Panc1 (cell line): Measurements from ENCODE around the gene TBC1D22A. TPM values are rescaled to one million over a fixed set of nuclear protein-coding genes. Genes with fewer than 3 reads are reported as not detected.

Experiments
- ATAC-seq: fragments of 200-7000 bp; cut with Tn5 transposase; 2 replicates; pipeline ENCODE4 v1.9.1; 2020; ENCODE audit warnings: mild to moderate bottlenecking, moderate library complexity
- BruUV-seq: library from RNA; stranded (reverse); fragments of 400-500 nt; replicated peaks from 2 replicates; lab custom pipeline; 2021; lab: Mats Ljungman, UMichigan
- CTCF ChIA-PET: fragments of 300-600 bp; sonication (Branson Sonifier 250); formaldehyde crosslinking; loops from one replicate; lab custom pipeline; 2022; ENCODE audit warnings: antibody characterized with exemption; lab: Charles Lee
- POLR2A ChIA-PET: fragments of 300-600 bp; sonication (Branson Sonifier 250); formaldehyde crosslinking; loops from one replicate; lab custom pipeline; 2022; ENCODE audit warnings: antibody characterized with exemption; lab: Charles Lee
- DNase-seq: peaks from one replicate; pipeline ENCODE4 v3.0.0-alpha.2; 2010; ENCODE audit warnings: low read depth, low spot score
- H3K27ac ChIP-seq: 2 replicates; pipeline ENCODE4 v1.5.1; 2011; ENCODE audit warnings: mild to moderate bottlenecking, low read length, inconsistent platforms
- H3K27me3 ChIP-seq: fragments of 200-500 bp; sonication (Bioruptor generic); 2 replicates; pipeline ENCODE4 v1.6.0; 2014; ENCODE audit warnings: low read length, inconsistent platforms; ENCODE audit not compliant: control insufficient read depth, insufficient read depth
- H3K36me3 ChIP-seq: fragments of 200-500 bp; sonication (Bioruptor generic); 2 replicates; pipeline ENCODE4 v1.5.1; 2014; ENCODE audit warnings: inconsistent platforms, mild to moderate bottlenecking, low read length, moderate library complexity; ENCODE audit not compliant: control insufficient read depth, insufficient read depth
- H3K4me1 ChIP-seq: 2 replicates; pipeline ENCODE4 v1.5.1; 2011; ENCODE audit warnings: inconsistent platforms, mild to moderate bottlenecking, low read length, moderate library complexity; ENCODE audit not compliant: control insufficient read depth, insufficient read depth
- H3K4me3 ChIP-seq, 2 experiments: 2 replicates each; pipeline ENCODE4 v1.5.1; 2011 to 2012; ENCODE audit warnings: low read depth in 2 of 2, low read length in 2 of 2, mild to moderate bottlenecking in 2 of 2, inconsistent platforms in 1 of 2, moderate library complexity in 1 of 2
- H3K9me3 ChIP-seq: fragments of 200-500 bp; sonication (Bioruptor generic); 2 replicates; pipeline ENCODE4 v1.5.1; 2014; ENCODE audit warnings: low read depth, mild to moderate bottlenecking, inconsistent platforms, low read length, moderate library complexity; ENCODE audit not compliant: control insufficient read depth, insufficient read depth
- CTCF ChIP-seq: fragments of 450-650 bp; IDR thresholded peaks from 2 replicates; pipeline ENCODE4 v1.5.1; 2017; ENCODE audit warnings: mild to moderate bottlenecking
- POLR2AphosphoS5 ChIP-seq: IDR thresholded peaks from 2 replicates; pipeline ENCODE4 v1.6.1; 2012; ENCODE audit warnings: mild to moderate bottlenecking, low read depth, low read length, moderate library complexity
- REST ChIP-seq, 2 experiments: IDR thresholded peaks; 2 replicates each; pipeline ENCODE4 v1.6.1; 2011 to 2012; ENCODE audit warnings: low read depth in 2 of 2, control low read depth in 1 of 2, low read length in 1 of 2, mild to moderate bottlenecking in 1 of 2, moderate library complexity in 1 of 2; ENCODE audit not compliant: insufficient read depth in 1 of 2
- SIN3A ChIP-seq: IDR thresholded peaks from 2 replicates; pipeline ENCODE4 v1.6.1; 2012; ENCODE audit warnings: low read depth, mild to moderate bottlenecking, low read length, moderate library complexity, borderline replicate concordance; ENCODE audit not compliant: insufficient read depth
- TCF7L2 ChIP-seq: IDR thresholded peaks from 2 replicates; pipeline ENCODE4 v1.6.1; 2011; ENCODE audit warnings: mild to moderate bottlenecking, low read depth, low read length, inconsistent platforms
- in situ Hi-C: cut with HindIII; loops from 2 replicates; pipeline ENCODE4 v1.10.0; 2016; ENCODE audit warnings: low sequenced_read_pairs, low pct_unique_long_range_greater_than_20kb
- intact Hi-C: fragments of 100-400 bp; cut with micrococcal nuclease; formaldehyde crosslinking; loops from one replicate; pipeline ENCODE4 v1.10.0; 2022; ENCODE audit not compliant: unreplicated experiment
- total RNA-seq: library from RNA; stranded (reverse); gene quantifications from one replicate; pipeline ENCODE4 v1.2.1, GENCODE V29; 2021; ENCODE audit not compliant: unreplicated experiment

The TBC1D22A gene
- total RNA-seq, 1 experiment from 2014 or later = 28.7 TPM

GRCh38 chr22:46994983-46995382, 232.5 kb downstream of the TBC1D22A start:
- H3K4me3 ChIP-seq = no peak overlapping the region
- ChIA-PET POLR2A (interaction anchor here (0.8 kb wide), 1 partner anchor 252 kb away, joined by 3 read pairs; no protein-coding TSS in a partner anchor), CTCF (no interaction called here)
- in situ Hi-C loops = no loop called here
- DNase-seq (no peak), ATAC-seq (no peak)
- H3K36me3 ChIP-seq = no peaks in the 10 kb centered on the region
- intact Hi-C loops = no loop called here
- BruUV-seq = no TSS peak
- no peaks in the 10 kb centered on the region for H3K9me3 ChIP-seq
- no peak for TF ChIP-seq REST (IDR thresholded peaks at IDR 0.05; ENCODE audit: insufficient read depth in 1 of 2, low read depth in 2 of 2, low read length in 1 of 2)
- H3K27me3 ChIP-seq = no peaks in the 10 kb centered on the region
- no peaks in the 10 kb centered on the region for H3K4me1 ChIP-seq
- H3K27ac ChIP-seq = no peak overlapping the region

GRCh38 chr22:46995501-46996360, 233.3 kb downstream of the TBC1D22A start:
- ChIA-PET POLR2A (no interaction called here), CTCF (no interaction called here)
- intact Hi-C loops = no loop called here

More at GRCh38 chr22:46995501-46996360, 233.3 kb downstream of the TBC1D22A start:
- TF ChIP-seq POLR2AphosphoS5 (no peak), TCF7L2 (no peak), SIN3A (no peak), REST (IDR thresholded peaks at IDR 0.05; ENCODE audit: insufficient read depth in 1 of 2, low read depth in 2 of 2, low read length in 1 of 2) (no peak), CTCF (no peak)
- no TSS peak for BruUV-seq
- Histone ChIP-seq H3K4me1 (no peaks in the 10 kb centered on the region), H3K4me3 (no peak overlapping the region), H3K36me3 (no peaks in the 10 kb centered on the region), H3K9me3 (no peaks in the 10 kb centered on the region), H3K27ac (no peak overlapping the region), H3K27me3 (no peaks in the 10 kb centered on the region)
- DNase-seq = no peak
- ATAC-seq = no peak
- in situ Hi-C loops = no loop called here
